Mammary epithelial cell (primary cell): ENCODE measurements around the gene SKI.

ENCODE experiments used
- CTCF ChIP-seq, 2 donors: IDR thresholded peaks in 1 of 2; conservative IDR thresholded peaks in 1 of 2; 2 replicates each; pipeline ENCODE4 v1.5.1; 2011 to 2012; ENCODE audit warnings: inconsistent platforms in 2 of 2, low read length in 2 of 2, mild to moderate bottlenecking in 2 of 2, control low read depth in 1 of 2, low read depth in 1 of 2; ENCODE audit not compliant: insufficient read depth in 1 of 2; ENCODE audit errors: extremely low read depth in 1 of 2
- EZH2 ChIP-seq: IDR thresholded peaks from 2 replicates; pipeline ENCODE4 v1.6.1; 2012; ENCODE audit warnings: low read length, inconsistent platforms, borderline replicate concordance

GRCh38 chr1:2201062-2201461 lies 27.1 kb upstream of the SKI start:
- TF ChIP-seq CTCF (conservative IDR thresholded peaks at IDR 0.05 in 1 of 2, IDR thresholded peaks at IDR 0.05 in 1 of 2; ENCODE audit: extremely low read depth in 1 of 2, insufficient read depth in 1 of 2, low read depth in 1 of 2, low read length in 2 of 2): no peak
- TF ChIP-seq EZH2: no peak
